H9 (cell line): ENCODE results near the gene SLC44A3. TPM values are rescaled to one million over a fixed set of nuclear protein-coding genes. Genes with fewer than 3 reads are reported as not detected.

Experiments used
- DNase-seq: peaks from one replicate; pipeline ENCODE4 v3.0.0-alpha.2; 2017
- H2AFZ ChIP-seq: one replicate; pipeline ENCODE4 v1.6.1; 2013; ENCODE audit warnings: mild to moderate bottlenecking, low read length, control low read depth, moderate library complexity
- H2AK5ac ChIP-seq: 2 replicates; pipeline ENCODE4 v1.6.1; 2013; ENCODE audit warnings: low read length, control low read depth, mixed read lengths; ENCODE audit not compliant: insufficient read length
- H2BK120ac ChIP-seq: one replicate; pipeline ENCODE4 v1.6.1; 2013; ENCODE audit warnings: low read depth, mild to moderate bottlenecking, low read length, control low read depth, inconsistent platforms; ENCODE audit not compliant: poor library complexity, severe bottlenecking
- H2BK12ac ChIP-seq: 2 replicates; pipeline ENCODE4 v1.6.1; 2013; ENCODE audit warnings: low read length, control low read depth, mixed read lengths, low read depth; ENCODE audit not compliant: insufficient read length
- H2BK15ac ChIP-seq: 2 replicates; pipeline ENCODE4 v1.6.1; 2013; ENCODE audit warnings: low read depth, low read length, control low read depth
- H2BK20ac ChIP-seq: one replicate; pipeline ENCODE4 v1.6.1; 2013; ENCODE audit warnings: low read depth, mild to moderate bottlenecking, low read length, control low read depth, inconsistent platforms; ENCODE audit not compliant: poor library complexity, severe bottlenecking
- H2BK5ac ChIP-seq: 2 replicates; pipeline ENCODE4 v1.6.1; 2013; ENCODE audit warnings: low read length, control low read depth, mixed read lengths; ENCODE audit not compliant: insufficient read length
- H3K14ac ChIP-seq: 2 replicates; pipeline ENCODE4 v1.6.1; 2013; ENCODE audit warnings: low read length, control low read depth; ENCODE audit not compliant: insufficient read depth
- H3K18ac ChIP-seq: 2 replicates; pipeline ENCODE4 v1.6.1; 2013; ENCODE audit warnings: low read depth, mild to moderate bottlenecking, mixed read lengths, low read length, control low read depth; ENCODE audit not compliant: insufficient read length
- H3K23ac ChIP-seq: 2 replicates; pipeline ENCODE4 v1.6.1; 2013; ENCODE audit warnings: low read length, control low read depth, mixed read lengths, low read depth; ENCODE audit not compliant: insufficient read length
- H3K23me2 ChIP-seq: 2 replicates; pipeline ENCODE4 v1.6.1; 2013; ENCODE audit warnings: low read depth, mild to moderate bottlenecking, mixed read lengths, low read length, control low read depth; ENCODE audit not compliant: insufficient read length, poor library complexity, severe bottlenecking
- H3K27ac ChIP-seq: 2 replicates; pipeline ENCODE4 v1.5.1; 2013; ENCODE audit warnings: low read length, control low read depth, mixed read lengths, low read depth; ENCODE audit not compliant: insufficient read length
- H3K27me3 ChIP-seq: 2 replicates; pipeline ENCODE4 v1.6.1; 2013; ENCODE audit warnings: low read length, control low read depth, inconsistent platforms; ENCODE audit not compliant: insufficient read depth
- H3K4ac ChIP-seq: 2 replicates; pipeline ENCODE4 v1.6.1; 2013; ENCODE audit warnings: low read depth, mild to moderate bottlenecking, control low read depth, inconsistent platforms, low read length, moderate library complexity
- H3K4me1 ChIP-seq: 2 replicates; pipeline ENCODE4 v1.6.1; 2013; ENCODE audit warnings: low read length, control low read depth, inconsistent platforms; ENCODE audit not compliant: insufficient read depth
- H3K4me2 ChIP-seq: 2 replicates; pipeline ENCODE4 v1.6.1; 2013; ENCODE audit warnings: low read length, control low read depth, mixed read lengths; ENCODE audit not compliant: insufficient read length, insufficient read depth
- H3K56ac ChIP-seq: 2 replicates; pipeline ENCODE4 v1.6.1; 2013; ENCODE audit warnings: low read depth, mild to moderate bottlenecking, mixed read lengths, low read length, control low read depth; ENCODE audit not compliant: insufficient read length
- H3K79me1 ChIP-seq: 2 replicates; pipeline ENCODE4 v1.6.1; 2013; ENCODE audit warnings: low read depth, mild to moderate bottlenecking, moderate library complexity, low read length, control low read depth, inconsistent platforms; ENCODE audit not compliant: insufficient read depth, poor library complexity, severe bottlenecking
- H3K79me2 ChIP-seq: 2 replicates; pipeline ENCODE4 v1.6.1; 2013; ENCODE audit warnings: low read length, control low read depth, inconsistent platforms; ENCODE audit not compliant: insufficient read depth
- H3K9ac ChIP-seq: 2 replicates; pipeline ENCODE4 v1.6.1; 2013; ENCODE audit warnings: low read length, control low read depth, mixed read lengths; ENCODE audit not compliant: insufficient read length; ENCODE audit errors: extremely low read depth
- H3K9me3 ChIP-seq: one replicate; pipeline ENCODE4 v1.6.1; 2013; ENCODE audit warnings: low read depth, low read length, inconsistent platforms; ENCODE audit not compliant: control insufficient read depth
- H3T11ph ChIP-seq: one replicate; pipeline ENCODE4 v1.6.1; 2013; ENCODE audit warnings: mild to moderate bottlenecking, low read length, control low read depth, inconsistent platforms
- H4K20me1 ChIP-seq: one replicate; pipeline ENCODE4 v1.6.1; 2013; ENCODE audit not compliant: control insufficient read depth, insufficient read length, insufficient read depth
- H4K5ac ChIP-seq: 2 replicates; pipeline ENCODE4 v1.6.1; 2013; ENCODE audit warnings: low read depth, mild to moderate bottlenecking, mixed read lengths, low read length, control low read depth; ENCODE audit not compliant: insufficient read length
- H4K8ac ChIP-seq: replicated peaks from 2 replicates; pipeline ENCODE4 v1.6.1; 2013; ENCODE audit warnings: low read length, control low read depth, mixed read lengths, low read depth; ENCODE audit not compliant: insufficient read length
- H4K91ac ChIP-seq: 2 replicates; pipeline ENCODE4 v1.6.1; 2013; ENCODE audit warnings: low read depth, mild to moderate bottlenecking, moderate library complexity, mixed read lengths, low read length, control low read depth; ENCODE audit not compliant: insufficient read length
- H3K27ac Mint-ChIP-seq, 3 experiments: 2 replicates in 2 of 3; 3 replicates in 1 of 3; pipeline ENCODE4 v1.8.0; 2020 to 2021; ENCODE audit warnings: mixed read lengths in 3 of 3, mild to moderate bottlenecking in 1 of 3, moderate library complexity in 1 of 3
- H3K27me3 Mint-ChIP-seq: 2 replicates; pipeline ENCODE4 v1.8.0; 2021; ENCODE audit warnings: low read depth, mild to moderate bottlenecking, moderate library complexity, mixed read lengths
- H3K36me3 Mint-ChIP-seq, 3 experiments: 2 replicates in 2 of 3; 3 replicates in 1 of 3; pipeline ENCODE4 v1.8.0; 2020 to 2021; ENCODE audit warnings: low read depth in 3 of 3, mixed read lengths in 3 of 3; ENCODE audit not compliant: insufficient read depth in 1 of 3
- H3K4me1 Mint-ChIP-seq, 2 experiments: 2 replicates each; pipeline ENCODE4 v1.8.0; 2020; ENCODE audit warnings: mixed read lengths in 2 of 2
- H3K4me3 Mint-ChIP-seq, 2 experiments: 2 replicates in 1 of 2; 3 replicates in 1 of 2; pipeline ENCODE4 v1.8.0; 2020 to 2021; ENCODE audit warnings: mild to moderate bottlenecking in 2 of 2, mixed read lengths in 2 of 2, moderate library complexity in 1 of 2
- H3K9me3 Mint-ChIP-seq, 2 experiments: 2 replicates in 1 of 2; 3 replicates in 1 of 2; pipeline ENCODE4 v1.8.0; 2020; ENCODE audit warnings: mild to moderate bottlenecking in 2 of 2, mixed read lengths in 2 of 2, moderate library complexity in 1 of 2
- WGBS: extraction: QIAGEN DNeasy Blood & Tissue Kit; methylation state at CpG from one replicate; pipeline ENCODE4 v1.1.7; 2013; ENCODE audit warnings: missing lambda C conversion rate, low lambda C conversion rate, mixed read lengths; ENCODE audit not compliant: insufficient read length; ENCODE audit errors: extremely low coverage; 5-methylcytosine and 5-hydroxymethylcytosine counted together
- total RNA-seq: library from RNA; stranded (reverse); gene quantifications from 2 replicates; pipeline ENCODE4 v1.2.1, GENCODE V29; 2021
- TF ChIP-seq, protein P1 (sequence below): fragments of 200-600 bp; sonication (generic); conservative IDR thresholded peaks from 3 replicates; pipeline ENCODE4 v1.8.0; 2021; ENCODE audit warnings: antibody characterized with exemption, mild to moderate bottlenecking

Gene SLC44A3
- total RNA-seq, 1 experiment from 2014 or later, result 5.5 TPM

GRCh38 chr1:94942171-94943128 is 122.3 kb downstream of the SLC44A3 start:
- Mint-ChIP-seq H3K27me3 (no peaks in the 10 kb centered on the region), H3K4me3 (no peak overlapping the region), H3K4me1 (peaks cover 12 to 16% of the 10 kb centered on the region in 2 experiments), H3K9me3 (no peaks in the 10 kb centered on the region), H3K36me3 (peaks cover 0 to 4% (median 0%) of the 10 kb centered on the region in 3 experiments; a peak in 1 of 7 replicates), H3K27ac (no peak overlapping the region)
- TF ChIP-seq, protein P1, sequence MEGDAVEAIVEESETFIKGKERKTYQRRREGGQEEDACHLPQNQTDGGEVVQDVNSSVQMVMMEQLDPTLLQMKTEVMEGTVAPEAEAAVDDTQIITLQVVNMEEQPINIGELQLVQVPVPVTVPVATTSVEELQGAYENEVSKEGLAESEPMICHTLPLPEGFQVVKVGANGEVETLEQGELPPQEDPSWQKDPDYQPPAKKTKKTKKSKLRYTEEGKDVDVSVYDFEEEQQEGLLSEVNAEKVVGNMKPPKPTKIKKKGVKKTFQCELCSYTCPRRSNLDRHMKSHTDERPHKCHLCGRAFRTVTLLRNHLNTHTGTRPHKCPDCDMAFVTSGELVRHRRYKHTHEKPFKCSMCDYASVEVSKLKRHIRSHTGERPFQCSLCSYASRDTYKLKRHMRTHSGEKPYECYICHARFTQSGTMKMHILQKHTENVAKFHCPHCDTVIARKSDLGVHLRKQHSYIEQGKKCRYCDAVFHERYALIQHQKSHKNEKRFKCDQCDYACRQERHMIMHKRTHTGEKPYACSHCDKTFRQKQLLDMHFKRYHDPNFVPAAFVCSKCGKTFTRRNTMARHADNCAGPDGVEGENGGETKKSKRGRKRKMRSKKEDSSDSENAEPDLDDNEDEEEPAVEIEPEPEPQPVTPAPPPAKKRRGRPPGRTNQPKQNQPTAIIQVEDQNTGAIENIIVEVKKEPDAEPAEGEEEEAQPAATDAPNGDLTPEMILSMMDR, result no peak
- no peaks in the 10 kb centered on the region for H3K27me3 ChIP-seq
- no peak overlapping the region for H2BK20ac ChIP-seq
- no peaks in the 10 kb centered on the region for H3K23me2 ChIP-seq
- no peak overlapping the region for H3T11ph ChIP-seq
- no peak overlapping the region for H2BK12ac ChIP-seq
- no peaks in the 10 kb centered on the region for H3K79me1 ChIP-seq
- no peak overlapping the region for H3K4me2 ChIP-seq
- no peaks in the 10 kb centered on the region for H3K4me1 ChIP-seq
- H4K8ac ChIP-seq, result no peak overlapping the region
- no peak overlapping the region for H2BK5ac ChIP-seq
- no peak overlapping the region for H2BK15ac ChIP-seq
- H3K27ac ChIP-seq, result no peak overlapping the region
- H3K79me2 ChIP-seq, result no peaks in the 10 kb centered on the region
- H2BK120ac ChIP-seq, result no peak overlapping the region
- H4K5ac ChIP-seq, result no peak overlapping the region
- no peak overlapping the region for H2AFZ ChIP-seq
- no peak overlapping the region for H3K56ac ChIP-seq
- H2AK5ac ChIP-seq, result no peak overlapping the region
- no peak overlapping the region for H3K14ac ChIP-seq
- no peaks in the 10 kb centered on the region for H3K9me3 ChIP-seq
- no peak overlapping the region for H4K91ac ChIP-seq
- H3K18ac ChIP-seq, result no peak overlapping the region
- no peak overlapping the region for H3K4ac ChIP-seq
- no peak overlapping the region for H3K9ac ChIP-seq
- no peaks in the 10 kb centered on the region for H4K20me1 ChIP-seq
- DNase-seq, result no peak
- no CpG with 5 or more reads among the region's 8 CpGs for WGBS
- no peak overlapping the region for H3K23ac ChIP-seq

Other genes with a start within 250 kb of the SLC44A3 start
- 265 and 279 TPM in 2 replicates for gene CNN3, start 106.8 kb downstream of the SLC44A3 start, total RNA-seq